PFSK-1 (cell line): Measurements from ENCODE around the gene PPIC.

Source experiments
- FOXP2 ChIP-seq: optimal IDR thresholded peaks from 2 replicates; pipeline ENCODE3; 2011; ENCODE audit warnings: borderline replicate concordance, control low read depth, inconsistent platforms; ENCODE audit not compliant: insufficient read depth; ENCODE audit errors: extremely low read length, extremely low read depth
- POLR2AphosphoS5 ChIP-seq: IDR thresholded peaks from 2 replicates; pipeline ENCODE4 v1.6.1; 2012; ENCODE audit warnings: low read depth, mild to moderate bottlenecking, control low read depth, low read length, moderate library complexity
- REST ChIP-seq, 2 experiments: IDR thresholded peaks; 2 replicates each; pipeline versions ENCODE4 v1.6.1 to v1.8.0; 2011 to 2012; ENCODE audit warnings: low read depth in 2 of 2, low read length in 2 of 2, control low read depth in 1 of 2, inconsistent platforms in 1 of 2, mild to moderate bottlenecking in 1 of 2, moderate library complexity in 1 of 2; ENCODE audit not compliant: insufficient read depth in 1 of 2
- SIN3A ChIP-seq: IDR thresholded peaks from 2 replicates; pipeline ENCODE4 v1.6.1; 2012; ENCODE audit warnings: mild to moderate bottlenecking, low read length, moderate library complexity, borderline replicate concordance; ENCODE audit not compliant: insufficient read depth
- TAF1 ChIP-seq: IDR thresholded peaks from 2 replicates; pipeline ENCODE4 v1.6.1; 2012; ENCODE audit warnings: low read length, control low read depth, borderline replicate concordance; ENCODE audit not compliant: insufficient read depth

Gene PPIC

GRCh38 chr5:122978068-122978467 lies 58.5 kb downstream of the PPIC start:
- TF ChIP-seq REST (IDR thresholded peaks at IDR 0.05; ENCODE audit: insufficient read depth in 1 of 2, low read depth in 2 of 2, low read length in 2 of 2) (no peak), SIN3A (no peak), FOXP2 (no peak), TAF1 (no peak)

- TF ChIP-seq FOXP2 (no peak), POLR2AphosphoS5 (no peak), SIN3A (no peak), REST (IDR thresholded peaks at IDR 0.05; ENCODE audit: insufficient read depth in 1 of 2, low read depth in 2 of 2, low read length in 2 of 2) (no peak), TAF1 (no peak)
Observed at GRCh38 chr5:122977319-122977718, 59.2 kb downstream of the PPIC start.
